Measurements from ENCODE around the gene SPARC.

The SPARC gene

DNA sequence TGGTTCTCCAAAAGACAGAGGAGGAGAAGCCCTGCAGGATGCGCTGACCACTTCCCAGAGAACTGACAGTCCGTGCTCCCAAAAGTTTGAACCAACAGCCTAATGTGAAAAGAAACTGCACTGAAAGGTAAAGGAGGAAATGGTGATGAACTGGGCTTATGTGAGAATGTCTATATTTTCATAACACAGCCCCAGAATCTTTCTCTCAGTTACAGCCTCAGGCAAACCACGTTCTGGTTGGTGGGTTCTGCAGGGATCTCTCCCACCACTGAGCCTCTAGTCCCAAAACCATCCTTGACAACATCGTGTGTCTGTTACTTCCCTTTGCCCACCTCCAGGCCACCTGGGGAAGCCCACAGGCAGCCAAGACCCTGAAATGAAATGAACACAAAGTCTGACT is 23.9 kb downstream of the SPARC start:
- Histone ChIP-seq H3K9ac (ENCODE audit: low read depth, low read length, poor library complexity, severe bottlenecking) (no peak overlapping the region), H3K4me3 (ENCODE audit: low read length, poor library complexity, severe bottlenecking) (no peak overlapping the region), H3K9me3 (ENCODE audit: insufficient read depth, low read depth, low read length) (no peaks in the 10 kb centered on the region), H3K36me3 (ENCODE audit: insufficient read depth, low read length) (no peaks in the 10 kb centered on the region; the same call in 1 of the 2 replicates), H3F3A (ENCODE audit: low read depth) (no peaks in the 10 kb centered on the region), H3K9me2 (replicated peaks; ENCODE audit: low read depth, low read length) (no peaks in the 10 kb centered on the region), H2AFZ (ENCODE audit: low read length) (no peak overlapping the region), H3K79me2 (ENCODE audit: insufficient read depth, low read length) (no peaks in the 10 kb centered on the region), H3K4me1 (ENCODE audit: insufficient read depth, low read length, poor library complexity, severe bottlenecking) (no peaks in the 10 kb centered on the region), H4K20me1 (ENCODE audit: insufficient read depth, low read length, poor library complexity, severe bottlenecking) (no peaks in the 10 kb centered on the region), H3K4me2 (ENCODE audit: low read depth, low read length, poor library complexity, severe bottlenecking) (no peak overlapping the region), H3K27me3 (ENCODE audit: insufficient read depth, low read length, poor library complexity, severe bottlenecking) (no peaks in the 10 kb centered on the region)
- TF ChIP-seq CTCF (conservative IDR thresholded peaks at IDR 0.05; ENCODE audit: low read length), result no peak
- no peak for TF ChIP-seq EZH2phosphoT487 (IDR thresholded peaks at IDR 0.05; ENCODE audit: borderline replicate concordance)

GRCh38 chr5:151661968-151662732 is 24.6 kb downstream of the SPARC start:
- H3K4me3 ChIP-seq (ENCODE audit: low read length, poor library complexity, severe bottlenecking), result no peak overlapping the region
- no peaks in the 10 kb centered on the region for H3K27me3 ChIP-seq (ENCODE audit: insufficient read depth, low read length, poor library complexity, severe bottlenecking)
- no peaks in the 10 kb centered on the region for H3K79me2 ChIP-seq (ENCODE audit: insufficient read depth, low read length)
- H3K36me3 ChIP-seq (ENCODE audit: insufficient read depth, low read length), result no peaks in the 10 kb centered on the region; the same call in 1 of the 2 replicates
- no peak overlapping the region for H2AFZ ChIP-seq (ENCODE audit: low read length)
- TF ChIP-seq CTCF (conservative IDR thresholded peaks at IDR 0.05; ENCODE audit: low read length) (no peak), EZH2phosphoT487 (IDR thresholded peaks at IDR 0.05; ENCODE audit: borderline replicate concordance) (no peak)
- no peaks in the 10 kb centered on the region for H3F3A ChIP-seq (ENCODE audit: low read depth)
- no peaks in the 10 kb centered on the region for H3K4me1 ChIP-seq (ENCODE audit: insufficient read depth, low read length, poor library complexity, severe bottlenecking)
- no peak overlapping the region for H3K9ac ChIP-seq (ENCODE audit: low read depth, low read length, poor library complexity, severe bottlenecking)
- no peaks in the 10 kb centered on the region for H3K9me3 ChIP-seq (ENCODE audit: insufficient read depth, low read depth, low read length)
- H3K9me2 ChIP-seq (replicated peaks; ENCODE audit: low read depth, low read length), result no peaks in the 10 kb centered on the region
- H4K20me1 ChIP-seq (ENCODE audit: insufficient read depth, low read length, poor library complexity, severe bottlenecking), result no peaks in the 10 kb centered on the region
- no peak overlapping the region for H3K4me2 ChIP-seq (ENCODE audit: low read depth, low read length, poor library complexity, severe bottlenecking)

- Histone ChIP-seq H3K9me3 (ENCODE audit: insufficient read depth, low read depth, low read length) (no peaks in the 10 kb centered on the region), H3K4me1 (ENCODE audit: insufficient read depth, low read length, poor library complexity, severe bottlenecking) (no peaks in the 10 kb centered on the region), H3K27me3 (ENCODE audit: insufficient read depth, low read length, poor library complexity, severe bottlenecking) (no peaks in the 10 kb centered on the region), H3K9me2 (replicated peaks; ENCODE audit: low read depth, low read length) (no peaks in the 10 kb centered on the region), H4K20me1 (ENCODE audit: insufficient read depth, low read length, poor library complexity, severe bottlenecking) (no peaks in the 10 kb centered on the region), H3F3A (ENCODE audit: low read depth) (no peaks in the 10 kb centered on the region), H3K79me2 (ENCODE audit: insufficient read depth, low read length) (no peaks in the 10 kb centered on the region), H3K4me2 (ENCODE audit: low read depth, low read length, poor library complexity, severe bottlenecking) (no peak overlapping the region), H3K9ac (ENCODE audit: low read depth, low read length, poor library complexity, severe bottlenecking) (no peak overlapping the region), H3K4me3 (ENCODE audit: low read length, poor library complexity, severe bottlenecking) (no peak overlapping the region), H3K36me3 (ENCODE audit: insufficient read depth, low read length) (no peaks in the 10 kb centered on the region; the same call in 1 of the 2 replicates), H2AFZ (ENCODE audit: low read length) (no peak overlapping the region)
- TF ChIP-seq CTCF (conservative IDR thresholded peaks at IDR 0.05; ENCODE audit: low read length) (no peak), EZH2phosphoT487 (IDR thresholded peaks at IDR 0.05; ENCODE audit: borderline replicate concordance) (no peak)
These were observed 25.9 kb downstream of the SPARC start for GRCh38 chr5:151660616-151661495.

All from Loucy (cell line).